ENCODE results near the gene FBXL16.

DNA sequence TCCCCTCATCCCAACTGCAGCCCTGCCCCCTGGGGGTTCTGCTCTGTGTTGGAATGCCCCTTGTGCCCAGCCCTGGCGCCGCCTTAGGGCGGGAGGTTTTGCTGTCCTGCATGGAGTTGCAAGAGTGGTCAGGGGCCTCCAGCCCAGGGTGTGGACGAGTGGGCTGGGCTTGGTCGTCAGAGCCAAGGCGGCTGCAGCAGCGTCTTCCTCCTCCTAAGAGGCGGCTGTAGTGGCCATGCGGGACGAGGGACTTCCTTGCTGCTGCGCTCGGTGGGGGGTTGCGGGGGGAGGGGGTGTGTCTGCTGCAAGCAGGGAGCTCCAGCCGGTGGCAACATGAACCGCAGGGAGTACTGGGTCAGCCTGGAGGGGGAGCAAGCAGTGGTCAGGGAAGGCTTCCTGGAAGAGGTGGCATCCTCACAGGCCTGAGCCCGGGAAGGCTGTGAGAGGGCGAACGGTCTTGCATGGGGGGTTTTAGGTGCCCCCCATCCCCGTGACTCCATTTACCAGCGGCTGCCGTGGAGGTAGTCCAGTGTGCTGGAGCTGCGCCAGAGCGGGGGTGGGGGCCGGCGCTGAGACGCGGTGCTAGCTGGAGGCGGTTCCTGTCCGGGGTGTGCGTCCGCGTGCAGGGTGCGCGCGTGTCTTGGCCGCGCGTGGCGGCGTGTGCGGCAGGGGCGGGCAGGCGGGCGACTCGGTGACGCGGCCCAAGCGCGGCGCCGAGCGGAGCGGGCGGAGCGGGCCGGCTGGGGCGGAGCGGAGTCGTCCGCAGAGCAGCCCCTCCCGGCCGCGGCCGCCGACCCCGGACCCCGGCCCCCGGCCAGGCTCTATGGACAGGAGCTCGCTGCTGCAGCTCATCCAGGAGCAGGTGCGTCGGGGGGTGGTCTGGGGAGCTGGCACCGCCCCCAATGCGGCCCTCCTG, 30.4 kb downstream of the FBXL16 start, which contains the start of gene RHBDL1:
- TF ChIP-seq, protein P1, sequence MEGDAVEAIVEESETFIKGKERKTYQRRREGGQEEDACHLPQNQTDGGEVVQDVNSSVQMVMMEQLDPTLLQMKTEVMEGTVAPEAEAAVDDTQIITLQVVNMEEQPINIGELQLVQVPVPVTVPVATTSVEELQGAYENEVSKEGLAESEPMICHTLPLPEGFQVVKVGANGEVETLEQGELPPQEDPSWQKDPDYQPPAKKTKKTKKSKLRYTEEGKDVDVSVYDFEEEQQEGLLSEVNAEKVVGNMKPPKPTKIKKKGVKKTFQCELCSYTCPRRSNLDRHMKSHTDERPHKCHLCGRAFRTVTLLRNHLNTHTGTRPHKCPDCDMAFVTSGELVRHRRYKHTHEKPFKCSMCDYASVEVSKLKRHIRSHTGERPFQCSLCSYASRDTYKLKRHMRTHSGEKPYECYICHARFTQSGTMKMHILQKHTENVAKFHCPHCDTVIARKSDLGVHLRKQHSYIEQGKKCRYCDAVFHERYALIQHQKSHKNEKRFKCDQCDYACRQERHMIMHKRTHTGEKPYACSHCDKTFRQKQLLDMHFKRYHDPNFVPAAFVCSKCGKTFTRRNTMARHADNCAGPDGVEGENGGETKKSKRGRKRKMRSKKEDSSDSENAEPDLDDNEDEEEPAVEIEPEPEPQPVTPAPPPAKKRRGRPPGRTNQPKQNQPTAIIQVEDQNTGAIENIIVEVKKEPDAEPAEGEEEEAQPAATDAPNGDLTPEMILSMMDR (IDR thresholded peaks at IDR 0.05; ENCODE audit: low read length): no peak
- TF ChIP-seq EZH2 (IDR thresholded peaks at IDR 0.05; ENCODE audit: borderline replicate concordance, low read length): no peak

Measured in OCI-LY1 (cell line).